H1 (cell line): ENCODE data around the gene NRXN2. TPM values are rescaled to one million over a fixed set of nuclear protein-coding genes. Genes with fewer than 3 reads are reported as not detected.

Source experiments
- CTCF ChIA-PET: fragments of 300-600 bp; sonication (Branson Sonifier 250); formaldehyde crosslinking; loops from one replicate; lab custom pipeline; 2021; ENCODE audit not compliant: partially characterized antibody; lab: Charles Lee
- POLR2A ChIA-PET: fragments of 300-600 bp; sonication (Branson Sonifier 250); formaldehyde crosslinking; loops from one replicate; lab custom pipeline; 2021; ENCODE audit warnings: inconsistent platforms; ENCODE audit not compliant: partially characterized antibody; lab: Charles Lee
- DNase-seq, 2 experiments: peaks; one replicate each; pipeline versions ENCODE4 v3.0.0 to v3.0.0-alpha.2; 2010 to 2022; ENCODE audit warnings: low spot score in 2 of 2, low read depth in 1 of 2, mixed read lengths in 1 of 2
- FAIRE-seq: peaks from 2 replicates; lab custom pipeline; 2011; peaks lifted over from hg19 to GRCh38; lab: Jason Lieb, UNC
- H2AFZ ChIP-seq: 2 replicates; pipeline ENCODE4 v1.8.1; 2012; ENCODE audit warnings: low read length, inconsistent platforms
- H2AK5ac ChIP-seq: 2 replicates; pipeline ENCODE4 v1.6.1; 2013; ENCODE audit warnings: low read depth, low read length
- H2BK120ac ChIP-seq: replicated peaks from 2 replicates; pipeline ENCODE3; 2013; ENCODE audit warnings: low read depth, low read length, inconsistent platforms
- H2BK12ac ChIP-seq: 2 replicates; pipeline ENCODE4 v1.6.1; 2013; ENCODE audit warnings: low read depth, low read length
- H2BK15ac ChIP-seq: 2 replicates; pipeline ENCODE4 v1.6.1; 2013; ENCODE audit warnings: low read length
- H2BK20ac ChIP-seq: 2 replicates; pipeline ENCODE4 v1.6.1; 2013; ENCODE audit warnings: low read length
- H2BK5ac ChIP-seq: 2 replicates; pipeline ENCODE4 v1.6.1; 2013; ENCODE audit warnings: low read depth, low read length
- H3K14ac ChIP-seq: 2 replicates; pipeline ENCODE4 v1.6.1; 2013; ENCODE audit warnings: inconsistent platforms; ENCODE audit not compliant: insufficient read length
- H3K18ac ChIP-seq: 2 replicates; pipeline ENCODE4 v1.6.1; 2013; ENCODE audit warnings: low read length; ENCODE audit errors: extremely low read depth
- H3K23ac ChIP-seq: 2 replicates; pipeline ENCODE4 v1.6.1; 2013; ENCODE audit warnings: inconsistent platforms; ENCODE audit not compliant: insufficient read length
- H3K23me2 ChIP-seq: 2 replicates; pipeline ENCODE4 v1.6.1; 2013; ENCODE audit warnings: low read depth, low read length
- H3K27ac ChIP-seq: 2 replicates; pipeline ENCODE4 v1.6.1; 2011; ENCODE audit warnings: low read depth, low read length, inconsistent platforms
- H3K27me3 ChIP-seq, 4 experiments: replicated peaks in 1 of 4; 1 replicate in 1 of 4; 2 replicates in 3 of 4; pipeline versions ENCODE4 v1.6.1 to v1.8.1; 2011 to 2013; ENCODE audit warnings: low read length in 3 of 4, mild to moderate bottlenecking in 3 of 4, inconsistent platforms in 2 of 4, mixed read lengths in 2 of 4, moderate library complexity in 1 of 4; ENCODE audit not compliant: control insufficient read depth in 3 of 4, insufficient read depth in 3 of 4; ENCODE audit errors: extremely low read depth in 1 of 4
- H3K36me3 ChIP-seq, 4 experiments: 2 replicates each; pipeline versions ENCODE4 v1.6.1 to v1.8.1; 2011 to 2013; ENCODE audit warnings: mild to moderate bottlenecking in 4 of 4, low read length in 3 of 4, moderate library complexity in 2 of 4, control low read depth in 1 of 4, inconsistent platforms in 1 of 4; ENCODE audit not compliant: insufficient read depth in 4 of 4, control insufficient read depth in 2 of 4
- H3K4ac ChIP-seq: replicated peaks from 2 replicates; pipeline ENCODE3; 2013; ENCODE audit warnings: low read length, low read depth, mixed read lengths, inconsistent platforms; ENCODE audit not compliant: insufficient read length
- H3K4me1 ChIP-seq, 4 experiments: replicated peaks in 1 of 4; 1 replicate in 1 of 4; 2 replicates in 3 of 4; pipeline versions ENCODE4 v1.6.1 to v1.8.1; 2011 to 2013; ENCODE audit warnings: low read length in 3 of 4, inconsistent platforms in 2 of 4, mixed read lengths in 1 of 4; ENCODE audit not compliant: insufficient read depth in 4 of 4, control insufficient read depth in 3 of 4
- H3K4me2 ChIP-seq, 2 experiments: 2 replicates each; pipeline versions ENCODE4 v1.6.1 to v1.8.1; 2011 to 2013; ENCODE audit warnings: low read depth in 2 of 2, low read length in 2 of 2, control low read depth in 1 of 2, inconsistent platforms in 1 of 2, mild to moderate bottlenecking in 1 of 2; ENCODE audit not compliant: insufficient read depth in 1 of 2
- H3K4me3 ChIP-seq, 4 experiments: fragments of 200-600, 300-600 bp in 1 of 4; sonication (generic), shearing (Covaris generic), sonication (Bioruptor Twin) in 1 of 4; 2 replicates each; pipeline versions ENCODE4 v1.5.1 to v1.8.1; 2011 to 2016; ENCODE audit warnings: low read length in 4 of 4, low read depth in 3 of 4, control low read depth in 2 of 4, inconsistent platforms in 2 of 4, mild to moderate bottlenecking in 2 of 4, mixed read lengths in 1 of 4, moderate library complexity in 1 of 4; ENCODE audit not compliant: insufficient read depth in 2 of 4; ENCODE audit errors: extremely low read depth in 1 of 4
- H3K56ac ChIP-seq: replicated peaks from 2 replicates; pipeline ENCODE3; 2013; ENCODE audit warnings: low read depth, mild to moderate bottlenecking, mixed read lengths, low read length, inconsistent platforms; ENCODE audit not compliant: insufficient read length
- H3K79me1 ChIP-seq: 2 replicates; pipeline ENCODE4 v1.6.1; 2013; ENCODE audit warnings: low read depth, low read length, control low read depth
- H3K79me2 ChIP-seq, 2 experiments: 2 replicates each; pipeline versions ENCODE4 v1.6.1 to v1.8.1; 2012 to 2013; ENCODE audit warnings: low read length in 2 of 2, mild to moderate bottlenecking in 2 of 2, inconsistent platforms in 1 of 2; ENCODE audit not compliant: insufficient read depth in 2 of 2, control insufficient read depth in 1 of 2
- H3K9ac ChIP-seq, 4 experiments: replicated peaks in 1 of 4; 1 replicate in 1 of 4; 2 replicates in 3 of 4; pipeline versions ENCODE4 v1.6.1 to v1.8.1; 2011 to 2013; ENCODE audit warnings: low read depth in 3 of 4, low read length in 3 of 4, control low read depth in 2 of 4, mild to moderate bottlenecking in 2 of 4, moderate library complexity in 2 of 4, inconsistent platforms in 1 of 4; ENCODE audit errors: extremely low read depth in 1 of 4
- H3K9me3 ChIP-seq, 2 experiments: 2 replicates each; pipeline versions ENCODE4 v1.6.1 to v1.8.1; 2012 to 2013; ENCODE audit warnings: mild to moderate bottlenecking in 2 of 2, moderate library complexity in 2 of 2, control low read depth in 1 of 2, inconsistent platforms in 1 of 2, low read depth in 1 of 2, low read length in 1 of 2, mixed read lengths in 1 of 2; ENCODE audit not compliant: insufficient read depth in 2 of 2
- H4K20me1 ChIP-seq, 2 experiments: replicated peaks in 1 of 2; 2 replicates each; pipeline versions ENCODE3 to v1.8.1; 2011 to 2013; ENCODE audit warnings: inconsistent platforms in 2 of 2, low read length in 2 of 2, mild to moderate bottlenecking in 1 of 2; ENCODE audit not compliant: insufficient read depth in 2 of 2, control insufficient read depth in 1 of 2
- H4K5ac ChIP-seq: 2 replicates; pipeline ENCODE4 v1.6.1; 2013; ENCODE audit warnings: low read length, low read depth, mixed read lengths, inconsistent platforms; ENCODE audit not compliant: insufficient read length
- H4K8ac ChIP-seq: 2 replicates; pipeline ENCODE4 v1.8.0; 2013; ENCODE audit warnings: mild to moderate bottlenecking, moderate library complexity, low read length, inconsistent platforms; ENCODE audit not compliant: insufficient read depth; ENCODE audit errors: extremely low read depth
- H4K91ac ChIP-seq: replicated peaks from 2 replicates; pipeline ENCODE3; 2013; ENCODE audit warnings: low read length, mixed read lengths, inconsistent platforms; ENCODE audit not compliant: insufficient read length
- HDAC2 ChIP-seq, 2 experiments: fragments of 300-600 bp in 1 of 2; sonication (generic) in 1 of 2; IDR thresholded peaks; 2 replicates each; pipeline ENCODE4 v1.6.1; 2011 to 2012; ENCODE audit warnings: low read depth in 2 of 2, low read length in 2 of 2, mild to moderate bottlenecking in 2 of 2, moderate library complexity in 2 of 2, borderline replicate concordance in 1 of 2, inconsistent platforms in 1 of 2
- POLR2AphosphoS5 ChIP-seq: IDR thresholded peaks from 2 replicates; pipeline ENCODE4 v1.6.1; 2011; ENCODE audit warnings: low read depth, low read length
- POU5F1 ChIP-seq: IDR thresholded peaks from 2 replicates; pipeline ENCODE4 v1.6.1; 2011; ENCODE audit warnings: low read depth, mild to moderate bottlenecking, low read length, moderate library complexity
- RNF2 ChIP-seq: fragments of 200-900, 300-1000 bp; sonication (generic); IDR thresholded peaks from 2 replicates; pipeline ENCODE4 v1.7.1; 2016; ENCODE audit warnings: borderline replicate concordance, low read depth, mild to moderate bottlenecking, antibody characterized with exemption, low read length; ENCODE audit not compliant: poor library complexity, severe bottlenecking; ENCODE audit errors: missing control alignments
- SP2 ChIP-seq: IDR thresholded peaks from 2 replicates; pipeline ENCODE4 v1.6.1; 2012; ENCODE audit warnings: mild to moderate bottlenecking, low read length, inconsistent platforms
- YY1 ChIP-seq: IDR thresholded peaks from 2 replicates; pipeline ENCODE4 v1.6.1; 2011; ENCODE audit warnings: low read depth, mild to moderate bottlenecking, low read length
- WGBS, 2 experiments: shearing (Covaris generic) in 1 of 2; methylation state at CpG; one replicate each; pipeline versions ENCODE4 v1.1.6 to v1.1.7; 2013 to 2015; ENCODE audit warnings: low lambda C conversion rate in 2 of 2, mixed read lengths in 2 of 2, inconsistent platforms in 1 of 2, low coverage in 1 of 2, missing lambda C conversion rate in 1 of 2; ENCODE audit not compliant: insufficient replicate concordance in 2 of 2, insufficient coverage in 1 of 2, insufficient read length in 1 of 2; ENCODE audit errors: extremely low coverage in 1 of 2, missing lambda C conversion rate in 1 of 2; 5-methylcytosine and 5-hydroxymethylcytosine counted together
- polyA plus RNA-seq, 7 experiments: library from polyadenylated mRNA; depleted of rRNA in 3 of 7; stranded (reverse) in 5 of 7; unstranded in 2 of 7; fragments of >200 nt in 5 of 7; fragments of 200-250 nt in 2 of 7; gene quantifications; 1 replicate in 5 of 7; 2 replicates in 1 of 7; 4 replicates in 1 of 7; pipeline versions ENCODE4 v1.2.1 to v1.2.3, GENCODE V29; 2011 to 2013; ENCODE audit warnings: missing spikeins in 2 of 7, mixed read lengths in 2 of 7
- total RNA-seq: library from RNA; stranded (reverse); fragmentation: NEBNext Ultra II Directional; extraction: Animal tissue kit (Norgen Biotek cat#: 25700); gene quantifications from 2 replicates; pipeline ENCODE4 v1.2.1, GENCODE V29; 2021
- TF ChIP-seq, protein P1 (sequence below): IDR thresholded peaks from 2 replicates; pipeline ENCODE4 v1.6.1; 2012; ENCODE audit warnings: inconsistent platforms

NRXN2 gene
- total and polyA plus RNA-seq, 2 of the 8 experiments (the other 6 are each of a cell fraction or from before 2014, with no cell fraction given), result 1.3 to 11.5 TPM

DNA sequence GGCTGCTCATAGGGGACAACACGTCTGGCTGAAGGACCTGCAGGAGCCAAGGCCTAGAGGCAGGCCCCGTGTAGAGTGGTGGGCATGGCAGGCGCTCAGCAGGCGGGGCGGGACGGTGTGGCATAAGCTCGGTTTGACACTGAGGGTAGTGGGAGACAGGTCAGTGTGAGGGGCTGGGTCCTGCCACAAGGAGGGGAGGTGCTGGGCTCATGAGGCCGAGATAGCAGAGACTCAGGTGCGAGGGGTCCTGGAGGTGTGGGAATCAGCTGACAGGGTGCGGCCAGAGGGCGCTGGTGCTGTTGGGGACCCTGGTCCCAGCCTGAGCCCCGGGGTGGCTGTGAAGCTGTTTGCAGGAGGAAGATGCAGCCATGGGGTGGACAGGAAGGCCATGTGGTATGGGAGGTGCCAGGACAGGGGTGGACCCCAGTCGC lies 125.3 kb downstream of the NRXN2 start:
- Histone ChIP-seq H3K27me3 (peaks cover 0 to 3% (median 2%) of the 10 kb centered on the region in 4 experiments; a peak in 3 of 7 replicates), H3K79me2 (no peaks in the 10 kb centered on the region), H3K9ac (no peak overlapping the region), H2BK5ac (no peak overlapping the region), H2AFZ (no peak overlapping the region), H2BK15ac (no peak overlapping the region), H4K91ac (no peak overlapping the region), H3K27ac (no peak overlapping the region), H2BK12ac (no peak overlapping the region), H2AK5ac (no peak overlapping the region), H3K4me1 (no peaks in the 10 kb centered on the region), H3K36me3 (no peaks in the 10 kb centered on the region), H3K9me3 (peaks cover 0 to 4% of the 10 kb centered on the region in 2 experiments; a peak in 2 of 4 replicates), H4K8ac (no peak overlapping the region), H3K4me3 (no peak overlapping the region), H3K79me1 (no peaks in the 10 kb centered on the region), H4K20me1 (peaks cover 0 to 11% of the 10 kb centered on the region in 2 experiments), H3K23ac (no peak overlapping the region), H4K5ac (no peak overlapping the region), H3K14ac (no peak overlapping the region), H2BK120ac (no peak overlapping the region), H3K4me2 (no peak overlapping the region), H3K18ac (no peak overlapping the region), H3K4ac (no peak overlapping the region), H2BK20ac (no peak overlapping the region), H3K56ac (no peak overlapping the region), H3K23me2 (peaks cover 21% of the 10 kb centered on the region; the same call in 1 of the 2 replicates)
- POLR2A ChIA-PET, result no interaction called here
- FAIRE-seq (no peak), DNase-seq (no peak)
- TF ChIP-seq HDAC2 (IDR thresholded peaks at IDR 0.05; ENCODE audit: borderline replicate concordance in 1 of 2, low read depth in 2 of 2, low read length in 2 of 2), result no peak
- TF ChIP-seq SP2, result no peak
- TF ChIP-seq, protein P1, sequence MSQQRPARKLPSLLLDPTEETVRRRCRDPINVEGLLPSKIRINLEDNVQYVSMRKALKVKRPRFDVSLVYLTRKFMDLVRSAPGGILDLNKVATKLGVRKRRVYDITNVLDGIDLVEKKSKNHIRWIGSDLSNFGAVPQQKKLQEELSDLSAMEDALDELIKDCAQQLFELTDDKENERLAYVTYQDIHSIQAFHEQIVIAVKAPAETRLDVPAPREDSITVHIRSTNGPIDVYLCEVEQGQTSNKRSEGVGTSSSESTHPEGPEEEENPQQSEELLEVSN, result no peak
- TF ChIP-seq POLR2AphosphoS5, result no peak
- TF ChIP-seq YY1, result no peak
- TF ChIP-seq RNF2, result no peak
- no peak for TF ChIP-seq POU5F1
- 87% methylated on average over 13 of the region's 13 CpGs; no CpG with 5 or more reads in 1 of the 2 experiments for WGBS, 2 experiments
- CTCF ChIA-PET, result interaction anchor here (0.9 to 1.9 kb wide), 7 partner anchors 21 to 149 kb away, joined by 3 to 7 read pairs (median 3); no protein-coding TSS in a partner anchor
